GM06990 (cell line): ENCODE data around the gene SLC6A3.

Experiments used
- DNase-seq: peaks from one replicate; pipeline ENCODE4 v3.0.0-alpha.2; 2011; ENCODE audit not compliant: insufficient read length; ENCODE audit errors: extremely low read depth
- H3K27me3 ChIP-seq: replicated peaks from 2 replicates; pipeline ENCODE4 v1.6.0; 2011; ENCODE audit warnings: low read length; ENCODE audit not compliant: control insufficient read depth, insufficient read depth
- H3K36me3 ChIP-seq: 2 replicates; pipeline ENCODE4 v1.5.1; 2011; ENCODE audit warnings: low read length; ENCODE audit not compliant: control insufficient read depth, insufficient read depth
- H3K4me3 ChIP-seq: replicated peaks from 2 replicates; pipeline ENCODE4 v1.5.1; 2011; ENCODE audit warnings: low read depth, mild to moderate bottlenecking, control low read depth, low read length
- CTCF ChIP-seq: IDR thresholded peaks from 2 replicates; pipeline ENCODE4 v1.5.1; 2011; ENCODE audit warnings: low read length, control low read depth, mild to moderate bottlenecking, inconsistent platforms; ENCODE audit not compliant: insufficient read depth, poor library complexity, severe bottlenecking

SLC6A3 gene

DNA sequence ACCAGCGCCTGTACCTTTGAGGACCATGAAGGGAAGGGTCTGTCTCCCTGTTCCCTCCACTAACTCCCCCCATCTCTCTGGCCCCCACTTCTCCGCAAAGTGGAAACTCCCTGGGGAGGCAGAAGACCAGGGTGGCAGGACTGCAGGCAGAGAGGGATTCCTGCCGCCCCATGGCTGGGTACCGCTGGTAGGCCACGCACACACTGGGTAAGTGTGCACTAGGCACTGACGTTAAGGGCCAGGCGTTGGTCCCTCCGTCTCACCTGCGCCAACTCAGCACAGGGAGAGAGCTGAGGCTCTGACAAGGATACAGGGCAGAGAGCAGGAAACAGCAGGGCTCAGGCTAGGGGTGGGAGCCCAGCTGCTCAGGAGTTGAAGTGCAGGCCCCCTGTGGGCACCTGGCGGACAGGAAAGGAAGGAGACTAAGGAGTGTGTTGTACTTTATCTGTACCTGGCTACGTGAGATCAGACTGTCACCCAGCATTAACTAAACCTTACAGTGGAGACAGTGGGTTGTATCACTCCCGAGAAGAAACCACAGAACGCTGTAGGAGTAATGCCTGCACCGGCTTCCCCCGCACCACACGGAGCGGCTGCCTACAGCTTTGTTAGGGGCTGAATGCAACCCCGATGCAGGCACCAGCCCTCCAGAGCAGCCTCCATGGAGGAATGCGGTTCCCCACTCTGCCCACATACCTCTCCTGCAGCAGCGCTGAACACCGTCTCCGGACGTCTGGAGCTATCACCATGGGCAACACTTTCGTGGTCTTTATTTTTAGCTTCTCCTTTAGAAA, 66.2 kb downstream of the SLC6A3 start:
- TF ChIP-seq CTCF: no peak

DNA sequence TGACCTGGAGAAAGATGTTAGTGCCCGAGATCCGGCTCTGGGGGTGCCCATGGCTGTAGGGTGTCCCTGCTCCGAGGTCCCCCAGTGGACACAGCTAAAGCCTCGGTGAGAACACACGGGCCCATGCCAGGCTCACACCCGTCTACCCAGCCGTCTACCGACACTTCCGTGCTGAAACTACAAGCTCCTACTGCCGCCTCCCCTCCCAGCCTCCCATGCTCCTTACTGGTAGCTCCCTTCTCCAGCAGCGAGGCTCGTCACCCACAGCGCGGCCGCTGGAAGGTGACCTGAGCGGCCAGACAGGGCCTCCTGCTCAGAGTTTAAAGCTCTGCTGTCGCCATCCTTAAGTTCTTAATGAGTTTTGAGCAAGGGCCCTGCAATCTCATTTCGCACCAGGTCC, 67.1 kb downstream of the SLC6A3 start:
- Histone ChIP-seq H3K36me3 (no peaks in the 10 kb centered on the region), H3K4me3 (no peak overlapping the region), H3K27me3 (peaks cover 1% of the 10 kb centered on the region)
- no peak for TF ChIP-seq CTCF
- no peak for DNase-seq

More for the DNA sequence above, 66.2 kb downstream of the SLC6A3 start:
- H3K36me3 ChIP-seq: no peaks in the 10 kb centered on the region
- no peak for DNase-seq
- H3K4me3 ChIP-seq: no peak overlapping the region
- H3K27me3 ChIP-seq: no peaks in the 10 kb centered on the region; the same call in none of the 2 replicates

DNA sequence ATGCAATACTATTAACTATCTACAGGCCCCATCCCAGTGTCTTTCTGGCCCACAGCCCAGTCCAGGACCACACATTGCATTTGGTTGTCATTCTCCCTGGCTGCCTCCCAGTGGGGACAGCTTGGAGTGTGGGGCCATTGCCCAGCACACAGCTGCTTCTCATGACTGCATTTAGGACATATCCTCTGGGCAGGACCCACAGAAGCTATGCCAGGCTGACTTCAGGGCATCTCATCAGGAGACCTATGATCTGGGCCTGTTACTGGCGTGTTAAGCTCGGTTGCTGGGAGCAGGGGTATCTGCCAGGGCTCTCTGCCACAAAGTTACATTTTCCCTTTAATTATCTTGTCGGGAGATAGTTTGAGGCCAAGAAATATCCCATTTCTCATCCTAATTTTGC, 68.3 kb downstream of the SLC6A3 start:
- TF ChIP-seq CTCF: no peak
- Histone ChIP-seq H3K4me3 (no peak overlapping the region), H3K27me3 (peaks cover 1% of the 10 kb centered on the region), H3K36me3 (no peaks in the 10 kb centered on the region)
- no peak for DNase-seq

GRCh38 chr5:1375871-1376810, 69.1 kb downstream of the SLC6A3 start:
- TF ChIP-seq CTCF: no peak
- H3K4me3 ChIP-seq: no peak overlapping the region
- DNase-seq: no peak
- peaks cover 1% of the 10 kb centered on the region for H3K27me3 ChIP-seq
- H3K36me3 ChIP-seq: no peaks in the 10 kb centered on the region

- TF ChIP-seq CTCF: no peak
- H3K36me3 ChIP-seq: no peaks in the 10 kb centered on the region
- DNase-seq: no peak
- no peak overlapping the region for H3K4me3 ChIP-seq
- peaks cover 1% of the 10 kb centered on the region for H3K27me3 ChIP-seq
Observed at GRCh38 chr5:1374679-1375055, 70.6 kb downstream of the SLC6A3 start.
